ENCODE measurements around the gene KLHL33.
"Not testable (repeated sequence)": the region's sequence is repeated elsewhere in the genome, so short reads cannot be mapped to it uniquely, and the experiment has no call there.

The KLHL33 gene

GRCh38 chr14:20435582-20436362 lies at the start of gene KLHL33:
KLHL33 (minus strand) TSS chr14:20436166; CDS start chr14:20435811, 355 bp downstream.
- no peak for DNase-seq (ENCODE audit: low spot score)

- no peak for DNase-seq (ENCODE audit: low spot score)
Measured at GRCh38 chr14:20482382-20482781, 46.4 kb upstream of the KLHL33 start.

- DNase-seq (ENCODE audit: low spot score) = no peak
Measured at GRCh38 chr14:20478894-20479293, 42.9 kb upstream of the KLHL33 start.

GRCh38 chr14:20477211-20477876 lies 41.4 kb upstream of the KLHL33 start:
- no peak for DNase-seq (ENCODE audit: low spot score)

- no peak for DNase-seq (ENCODE audit: low spot score)
Measured at GRCh38 chr14:20476776-20477175, 40.8 kb upstream of the KLHL33 start.

GRCh38 chr14:20472536-20473169 lies 36.7 kb upstream of the KLHL33 start:
- DNase-seq (ENCODE audit: low spot score) = no peak

GRCh38 chr14:20470603-20470901 lies 34.6 kb upstream of the KLHL33 start:
- no peak for DNase-seq (ENCODE audit: low spot score)

- DNase-seq (ENCODE audit: low spot score) = peak; percentile 75
Measured at GRCh38 chr14:20469890-20470602, 34.1 kb upstream of the KLHL33 start.

- DNase-seq (ENCODE audit: low spot score) = peak; percentile 97
Measured at GRCh38 chr14:20469242-20469889, 33.4 kb upstream of the KLHL33 start, which contains the start of gene PNP. PNP (plus strand) TSS chr14:20469406; CDS start chr14:20469525, 119 bp downstream.

- DNase-seq (ENCODE audit: low spot score) = peak; percentile 20
Measured at GRCh38 chr14:20468764-20469241, 32.8 kb upstream of the KLHL33 start.

GRCh38 chr14:20461225-20462141 lies 25.5 kb upstream of the KLHL33 start, which contains the start of gene PIP4P1:
PIP4P1 (minus strand) TSS chr14:20461434; CDS start chr14:20461325, 109 bp downstream.
- peak; percentile 96 for DNase-seq (ENCODE audit: low spot score)

GRCh38 chr14:20460458-20461224 lies 24.7 kb upstream of the KLHL33 start:
- no peak for DNase-seq (ENCODE audit: low spot score)

GRCh38 chr14:20458031-20458789 lies 22.2 kb upstream of the KLHL33 start:
- DNase-seq (ENCODE audit: low spot score) = no peak

GRCh38 chr14:20456971-20457370 lies 21.0 kb upstream of the KLHL33 start:
- DNase-seq (ENCODE audit: low spot score) = no peak

- peak; percentile 65 for DNase-seq (ENCODE audit: low spot score)
Measured at GRCh38 chr14:20455355-20456300, 19.7 kb upstream of the KLHL33 start.

- peak; percentile 99 for DNase-seq (ENCODE audit: low spot score)
Measured at GRCh38 chr14:20454516-20455354, 18.8 kb upstream of the KLHL33 start, which contains the start of the genes APEX1 and OSGEP. APEX1 (plus strand) TSS chr14:20455226; CDS start chr14:20455646, 420 bp downstream. OSGEP (minus strand) TSS chr14:20454812; CDS start chr14:20454683, 129 bp downstream.

- DNase-seq (ENCODE audit: low spot score) = not testable (repeated sequence)
Measured at GRCh38 chr14:20452831-20453230, 16.9 kb upstream of the KLHL33 start.

All from AG08395 (cell line).